ENCODE data around the gene CEP192.

The CEP192 gene

GRCh38 chr18:12946549-12947284, 44.4 kb upstream of the CEP192 start (continued):
- TF ChIP-seq ZNF362 (tag by site-specific recombination; IDR thresholded peaks at IDR 0.05) (peak; percentile 37; the same call in 1 of the 2 replicates), ZNF610 (tag by site-specific recombination; IDR thresholded peaks at IDR 0.05; ENCODE audit: borderline replicate concordance) (no peak), GLIS2 (tag by site-specific recombination; IDR thresholded peaks at IDR 0.05) (peak; percentile 73; the same call in 1 of the 2 replicates), ZNF394 (tag by site-specific recombination; IDR thresholded peaks at IDR 0.05; ENCODE audit: borderline replicate concordance) (no peak), ZNF571 (tag by site-specific recombination; IDR thresholded peaks at IDR 0.05) (no peak), ZNF544 (tag by site-specific recombination; IDR thresholded peaks at IDR 0.05) (no peak), ZEB2 (tag by site-specific recombination; IDR thresholded peaks at IDR 0.05) (0 out of 2 replicates have a peak, but pooled peaks have one; percentile 34), CTCF (tag by site-specific recombination; IDR thresholded peaks at IDR 0.05) (peak; percentile 68; the same call in 1 of the 2 replicates), ZNF114 (tag by site-specific recombination; IDR thresholded peaks at IDR 0.05) (no peak), REST (tag by site-specific recombination; IDR thresholded peaks at IDR 0.05) (no peak), SCRT2 (tag by site-specific recombination; IDR thresholded peaks at IDR 0.05) (no peak), AEBP2 (tag by site-specific recombination; IDR thresholded peaks at IDR 0.05; ENCODE audit: borderline replicate concordance) (no peak), IKZF3 (tag by site-specific recombination; IDR thresholded peaks at IDR 0.05) (0 out of 2 replicates have a peak, but pooled peaks have one; percentile 33), ZNF391 (tag by site-specific recombination; IDR thresholded peaks at IDR 0.05; ENCODE audit: borderline replicate concordance, low read depth) (no peak), PATZ1 (tag by site-specific recombination; IDR thresholded peaks at IDR 0.05) (0 out of 2 replicates have a peak, but pooled peaks have one; percentile 46), KLF10 (tag by site-specific recombination; IDR thresholded peaks at IDR 0.05) (0 out of 2 replicates have a peak, but pooled peaks have one; percentile 27), ZNF280D (tag by site-specific recombination; IDR thresholded peaks at IDR 0.05) (no peak), GLIS1 (tag by site-specific recombination; IDR thresholded peaks at IDR 0.05) (peak; percentile 66), ZXDB (tag by site-specific recombination; IDR thresholded peaks at IDR 0.05) (peak; percentile 84; the same call in 1 of the 2 replicates), ZNF184 (tag by site-specific recombination; IDR thresholded peaks at IDR 0.05) (no peak), ZNF548 (tag by site-specific recombination; IDR thresholded peaks at IDR 0.05) (no peak), ZFP69B (tag by site-specific recombination; IDR thresholded peaks at IDR 0.05) (peak; percentile 98)
